ENCODE data around the gene SPEM1.

Gene SPEM1

GRCh38 chr17:7423679-7424078 is 3.6 kb downstream of the SPEM1 start:
- no peak for DNase-seq

GRCh38 chr17:7425316-7425715 is 5.2 kb downstream of the SPEM1 start, which contains the start of gene SPEM2:
SPEM2 (plus strand) TSS chr17:7425616; CDS start chr17:7425689, 73 bp downstream.
- DNase-seq = no peak

GRCh38 chr17:7425756-7426155 is 5.6 kb downstream of the SPEM1 start:
- no peak for DNase-seq

GRCh38 chr17:7426203-7426863 is 6.2 kb downstream of the SPEM1 start:
- DNase-seq = no peak

DNA sequence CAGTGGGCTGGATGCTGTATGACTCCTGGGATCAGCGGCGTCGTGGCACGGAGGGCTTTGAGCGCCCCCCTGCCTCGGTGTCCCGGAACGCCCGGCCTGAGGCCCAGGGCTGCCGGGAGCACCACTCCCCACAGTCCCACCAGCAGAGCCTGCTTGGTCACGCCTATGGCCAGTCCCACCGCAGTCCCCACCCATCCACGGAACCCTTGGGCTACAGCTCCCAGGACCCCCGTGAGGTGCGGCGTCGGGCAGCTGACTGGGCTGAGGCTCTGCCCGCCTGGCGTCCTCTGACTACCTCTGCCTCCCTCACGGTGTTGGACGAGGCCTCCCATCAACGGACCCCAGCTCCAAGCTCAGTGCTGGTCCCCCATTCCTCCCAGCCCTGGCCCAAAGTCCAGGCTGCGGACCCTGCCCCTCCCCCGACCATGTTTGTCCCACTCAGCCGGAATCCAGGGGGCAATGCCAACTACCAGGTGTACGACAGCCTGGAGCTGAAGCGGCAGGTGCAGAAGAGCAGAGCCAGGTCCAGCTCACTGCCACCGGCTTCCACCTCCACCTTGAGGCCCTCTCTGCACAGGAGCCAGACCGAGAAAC is 6.9 kb downstream of the SPEM1 start:
- no peak for DNase-seq

- no peak for DNase-seq
Observed at GRCh38 chr17:7427549-7427948, 7.4 kb downstream of the SPEM1 start.

DNA sequence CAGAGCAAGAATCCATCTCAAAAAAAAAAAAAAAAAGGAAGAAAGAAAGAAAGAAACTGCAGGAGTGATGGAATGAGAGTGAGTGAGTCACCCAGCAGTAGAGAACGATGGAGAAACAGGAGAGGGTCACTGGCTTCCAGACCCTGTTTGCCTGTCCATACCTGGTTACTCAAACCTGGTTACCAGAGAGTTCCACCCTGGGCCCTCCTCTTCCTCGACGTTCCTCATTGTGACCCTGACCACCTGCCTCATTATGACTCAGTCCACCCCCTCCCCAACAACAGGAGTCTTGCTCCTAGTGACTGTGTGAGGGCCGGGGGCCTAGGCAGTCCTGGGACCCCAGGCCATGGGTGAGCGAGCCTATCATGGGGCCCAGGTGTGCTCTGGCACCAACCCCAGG is 8.4 kb downstream of the SPEM1 start, which contains the start of gene SPEM3:
Gene SPEM3, plus strand, starts transcription at position 301 of the 400 bp plus-strand sequence. Its CDS starts 46 bp downstream, at position 347.
- DNase-seq = no peak

DNA sequence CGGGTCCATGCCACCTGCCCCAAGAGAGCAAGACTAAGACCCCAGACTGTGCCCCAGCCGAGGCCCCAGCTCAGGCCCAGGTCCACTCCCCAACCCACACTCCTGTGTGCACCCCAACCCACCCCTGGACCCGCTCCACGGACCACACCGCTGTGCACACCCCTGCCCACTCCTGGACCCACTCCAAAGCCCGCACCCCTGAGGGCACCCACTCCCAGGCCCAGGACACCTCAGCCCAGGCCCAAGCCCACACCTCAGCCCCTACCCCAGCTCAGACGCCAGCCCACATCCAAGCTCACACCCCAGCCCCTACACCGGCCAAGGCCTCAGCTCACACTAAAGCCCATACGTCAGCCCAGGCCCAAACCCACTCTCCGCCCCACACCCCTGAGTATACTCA is 9.6 kb downstream of the SPEM1 start:
- no peak for DNase-seq

- DNase-seq = no peak
Observed at GRCh38 chr17:7431231-7431630, 11.1 kb downstream of the SPEM1 start.

DNA sequence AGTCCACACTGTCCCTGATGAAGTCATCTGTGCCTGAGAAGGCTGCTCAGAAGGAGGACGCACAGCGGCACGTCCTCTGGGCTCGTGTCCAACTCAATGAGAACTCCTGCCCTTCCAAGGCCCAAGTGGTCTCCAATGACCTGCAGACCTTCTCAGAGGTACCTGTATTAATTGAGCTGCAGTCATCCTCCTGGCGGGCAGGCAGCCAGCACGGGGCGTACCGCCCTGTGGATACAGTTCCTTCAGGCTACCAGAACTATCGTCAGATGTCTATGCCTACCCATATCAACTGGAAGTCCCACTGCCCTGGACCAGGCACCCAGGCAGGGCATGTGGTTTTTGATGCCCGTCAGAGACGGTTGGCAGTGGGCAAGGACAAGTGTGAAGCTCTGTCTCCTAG is 12.2 kb downstream of the SPEM1 start:
- no peak for DNase-seq

- DNase-seq = no peak
Observed at GRCh38 chr17:7435676-7436555, 15.8 kb downstream of the SPEM1 start.

DNA sequence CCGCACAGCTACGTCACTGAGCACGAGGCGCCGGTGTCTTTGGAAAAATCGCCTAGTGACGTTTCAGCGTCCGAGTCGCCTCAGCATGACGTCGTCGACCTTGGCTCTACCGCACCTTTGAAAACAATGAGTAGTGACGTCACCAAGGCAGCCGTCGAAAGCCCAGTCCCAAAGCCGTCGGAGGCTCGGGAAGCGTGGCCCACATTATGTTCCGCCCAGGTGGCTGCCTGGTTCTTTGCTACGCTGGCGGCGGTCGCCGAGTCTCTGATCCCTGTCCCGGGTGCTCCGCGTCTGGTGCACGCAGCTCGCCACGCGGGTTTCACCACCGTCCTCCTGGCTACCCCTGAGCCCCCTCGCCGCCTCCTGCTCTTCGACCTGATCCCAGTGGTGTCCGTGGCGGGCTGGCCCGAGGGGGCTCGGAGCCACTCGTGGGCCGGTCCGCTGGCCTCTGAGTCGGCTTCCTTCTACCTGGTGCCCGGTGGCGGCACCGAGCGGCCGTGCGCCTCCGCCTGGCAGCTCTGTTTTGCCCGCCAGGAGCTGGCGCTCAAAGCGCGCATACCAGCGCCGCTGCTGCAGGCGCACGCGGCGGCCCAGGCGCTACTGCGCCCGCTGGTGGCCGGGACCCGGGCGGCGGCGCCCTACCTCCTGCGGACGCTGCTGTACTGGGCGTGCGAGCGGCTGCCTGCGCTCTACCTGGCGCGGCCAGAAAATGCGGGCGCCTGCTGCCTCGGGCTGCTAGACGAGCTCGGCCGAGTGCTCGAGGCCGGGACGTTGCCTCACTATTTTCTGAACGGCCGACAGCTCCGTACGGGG is 16.6 kb downstream of the SPEM1 start:
- peak; percentile 17 for DNase-seq

DNA sequence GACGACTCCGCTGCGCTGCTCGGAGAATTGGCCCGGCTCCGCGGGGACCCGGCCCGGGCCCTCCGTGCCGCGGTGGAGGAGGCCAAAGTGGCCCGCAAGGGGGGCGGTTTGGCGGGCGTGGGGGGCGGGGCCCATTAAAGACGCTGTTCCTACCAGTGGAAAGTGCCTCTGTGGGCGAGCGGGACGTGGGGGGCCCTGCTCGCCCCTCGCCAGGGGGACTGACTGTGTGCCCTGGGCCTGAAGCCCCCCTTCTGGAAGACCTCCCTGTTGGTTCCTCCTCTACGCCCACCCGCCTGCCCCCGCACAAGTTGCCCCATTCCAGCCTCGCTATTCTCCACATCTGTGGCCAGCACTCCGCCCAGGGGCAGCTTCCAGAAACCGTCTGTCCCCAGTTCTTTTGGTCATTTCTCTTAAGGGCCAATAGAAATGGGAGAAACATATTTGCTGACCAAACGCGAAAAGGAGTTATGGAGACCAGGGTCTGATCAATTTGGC is 17.3 kb downstream of the SPEM1 start:
- no peak for DNase-seq

- no peak for DNase-seq
Observed at GRCh38 chr17:7437950-7438614, 18.0 kb downstream of the SPEM1 start.

DNA sequence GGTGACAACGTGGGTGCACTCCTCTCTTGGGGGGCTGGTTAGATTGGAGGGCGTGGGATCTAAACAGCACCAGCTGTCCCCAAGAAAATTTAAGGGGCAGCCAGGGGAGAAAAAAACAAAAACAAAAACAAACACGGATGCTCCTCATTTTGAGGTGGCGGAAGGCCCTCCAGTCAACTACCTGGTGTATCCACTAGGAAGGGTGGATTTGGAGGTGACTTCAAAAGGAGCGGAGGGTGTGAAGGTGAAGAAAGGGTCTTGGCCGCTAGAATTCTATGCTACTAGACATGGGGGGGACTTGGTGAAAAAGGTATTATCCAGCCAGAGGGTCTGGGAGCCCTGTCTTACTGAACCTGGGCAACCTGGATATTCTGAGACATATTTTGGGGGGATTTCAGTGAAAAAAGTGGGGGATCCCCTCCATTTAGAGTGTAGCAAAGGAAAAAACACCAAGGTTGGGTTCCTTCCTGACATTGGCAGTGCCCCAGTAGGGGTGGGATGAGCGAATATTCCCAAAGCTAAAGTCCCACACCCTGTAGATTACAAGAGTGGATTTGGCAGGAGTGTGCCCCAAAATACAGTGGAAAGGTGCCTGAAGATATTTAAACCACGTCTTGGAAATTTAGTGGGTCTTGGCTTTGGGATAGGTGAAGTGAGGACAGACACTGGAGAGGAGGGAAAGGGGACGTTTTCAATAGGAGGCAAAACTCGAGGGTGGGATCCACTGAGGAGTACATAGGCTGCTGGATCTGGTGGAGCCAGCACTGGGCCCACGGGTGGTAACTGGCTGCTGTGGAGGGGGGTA is 18.7 kb downstream of the SPEM1 start:
- no peak for DNase-seq

GRCh38 chr17:7439462-7440112 is 19.5 kb downstream of the SPEM1 start, which contains the start of gene FGF11:
FGF11 (plus strand) TSS chr17:7439512; CDS start chr17:7439621, 109 bp downstream.
- no peak for DNase-seq

DNA sequence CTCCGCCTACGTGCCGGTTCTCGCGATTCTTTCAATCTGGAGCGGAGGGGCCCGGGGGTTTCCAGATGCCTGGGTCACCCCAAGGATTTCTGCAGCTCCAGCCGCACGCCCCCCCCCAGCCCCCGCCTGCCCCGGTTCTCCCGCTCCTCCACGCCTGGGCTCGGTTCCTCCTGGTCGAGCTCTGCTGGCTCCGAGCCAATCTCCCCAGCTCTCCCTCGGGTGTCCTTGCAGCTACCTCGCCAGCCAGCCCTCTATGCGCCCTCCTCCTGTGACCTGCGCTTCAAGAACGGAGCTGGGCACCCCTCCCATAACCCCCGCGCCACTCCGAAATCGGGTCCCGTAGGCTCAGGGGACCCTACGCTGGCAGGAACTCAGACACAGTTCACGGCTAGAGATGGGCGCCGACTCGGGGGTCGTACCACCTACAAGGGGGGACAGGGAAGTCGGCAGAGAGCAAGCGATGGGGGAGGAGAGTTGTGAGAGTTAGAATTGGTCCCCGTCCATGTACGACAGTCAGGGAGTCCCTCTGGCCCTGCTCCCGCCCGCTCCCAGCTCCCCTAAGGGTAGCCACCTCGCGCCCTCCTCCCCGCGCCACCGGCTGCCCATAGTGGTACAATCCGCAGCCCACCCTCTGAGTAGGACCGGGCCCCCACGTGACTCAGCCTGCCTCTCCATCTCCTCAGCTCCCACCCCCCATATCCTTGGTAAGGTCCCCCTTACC is 20.1 kb downstream of the SPEM1 start:
- no peak for DNase-seq

DNA sequence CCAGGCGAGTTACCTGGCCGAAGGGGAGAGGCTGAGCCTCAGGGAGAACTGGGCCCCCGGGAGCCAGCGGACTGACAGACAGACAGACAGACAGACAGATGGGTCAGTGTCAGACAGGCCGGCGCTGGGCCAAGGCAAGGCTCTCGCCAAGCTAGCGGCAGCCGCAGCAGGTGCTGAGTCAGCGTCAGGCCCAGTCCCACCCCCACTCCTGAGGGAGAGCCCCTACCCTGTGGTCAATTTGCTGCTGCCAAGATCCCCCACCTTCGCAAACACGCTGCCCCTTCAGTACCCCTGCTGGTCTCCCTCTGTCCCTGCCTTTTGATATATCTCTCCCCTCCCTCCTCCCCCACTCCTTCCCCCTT is 20.7 kb downstream of the SPEM1 start:
- peak; percentile 9 for DNase-seq

DNA sequence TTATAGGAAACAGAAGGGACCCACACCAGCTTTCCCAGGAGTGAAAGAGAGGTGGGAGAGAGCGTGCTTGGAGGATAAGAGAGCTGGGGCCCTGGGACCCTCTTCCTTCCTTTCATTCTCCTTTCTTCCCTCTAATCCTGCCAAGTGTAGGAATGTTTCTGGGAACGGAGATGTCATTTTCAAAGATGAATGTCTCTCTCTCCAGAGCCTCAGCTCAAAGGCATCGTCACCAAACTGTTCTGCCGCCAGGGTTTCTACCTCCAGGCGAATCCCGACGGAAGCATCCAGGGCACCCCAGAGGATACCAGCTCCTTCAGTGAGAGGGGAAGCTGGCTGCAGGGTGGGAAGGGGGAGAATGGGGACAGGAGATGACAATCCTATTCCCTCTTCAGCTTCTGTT is 21.1 kb downstream of the SPEM1 start:
- DNase-seq = no peak

GRCh38 chr17:7442142-7442541 is 22.0 kb downstream of the SPEM1 start:
- DNase-seq = no peak
